Astrocyte (in vitro differentiated cells and primary cell): ENCODE data around the gene TH. TPM values are rescaled to one million over a fixed set of nuclear protein-coding genes. Genes with fewer than 3 reads are reported as not detected.

Experiments
- DNase-seq: peaks from one replicate; pipeline ENCODE4 v3.0.0-alpha.2; 2010; ENCODE audit warnings: low read depth
- FAIRE-seq: peaks from 2 replicates; lab custom pipeline; 2011; peaks lifted over from hg19 to GRCh38; lab: Jason Lieb, UNC
- H2AFZ ChIP-seq: 2 replicates; pipeline ENCODE4 v1.6.0; 2012; ENCODE audit warnings: low read depth, low read length, inconsistent platforms
- H3K27ac ChIP-seq: 2 replicates; pipeline ENCODE4 v1.5.1; 2011; ENCODE audit warnings: low read depth, low read length, inconsistent platforms
- H3K27me3 ChIP-seq: 2 replicates; pipeline ENCODE4 v1.6.0; 2011; ENCODE audit warnings: low read length, inconsistent platforms; ENCODE audit not compliant: insufficient read depth
- H3K36me3 ChIP-seq: 2 replicates; pipeline ENCODE4 v1.5.1; 2011; ENCODE audit warnings: low read length, inconsistent platforms; ENCODE audit not compliant: insufficient read depth
- H3K4me1 ChIP-seq: 2 replicates; pipeline ENCODE4 v1.5.1; 2011; ENCODE audit warnings: low read length, inconsistent platforms; ENCODE audit not compliant: insufficient read depth
- H3K4me2 ChIP-seq: 2 replicates; pipeline ENCODE4 v1.6.0; 2012; ENCODE audit warnings: low read length, inconsistent platforms
- H3K4me3 ChIP-seq: 2 replicates; pipeline ENCODE4 v1.5.1; 2011; ENCODE audit warnings: low read depth, mild to moderate bottlenecking, low read length, inconsistent platforms; ENCODE audit not compliant: insufficient read depth
- H3K79me2 ChIP-seq: 2 replicates; pipeline ENCODE4 v1.6.0; 2012; ENCODE audit warnings: mild to moderate bottlenecking, low read length, inconsistent platforms; ENCODE audit not compliant: insufficient read depth
- H3K9ac ChIP-seq: 2 replicates; pipeline ENCODE4 v1.6.0; 2012; ENCODE audit warnings: mild to moderate bottlenecking, low read length, inconsistent platforms
- H3K9me3 ChIP-seq: 2 replicates; pipeline ENCODE4 v1.5.1; 2012; ENCODE audit warnings: low read depth, mild to moderate bottlenecking, low read length, inconsistent platforms; ENCODE audit not compliant: insufficient read depth
- H4K20me1 ChIP-seq: 2 replicates; pipeline ENCODE4 v1.6.0; 2012; ENCODE audit warnings: low read length, inconsistent platforms; ENCODE audit not compliant: insufficient read depth
- H3K27ac Mint-ChIP-seq: one replicate; pipeline ENCODE4 v1.8.0; 2021; ENCODE audit warnings: mild to moderate bottlenecking, mixed read lengths; ENCODE audit not compliant: unreplicated experiment
- H3K27me3 Mint-ChIP-seq: one replicate; pipeline ENCODE4 v1.8.0; 2021; ENCODE audit warnings: low read depth, mixed read lengths; ENCODE audit not compliant: unreplicated experiment
- H3K36me3 Mint-ChIP-seq: one replicate; pipeline ENCODE4 v1.8.0; 2021; ENCODE audit warnings: low read depth, mixed read lengths; ENCODE audit not compliant: unreplicated experiment
- H3K4me1 Mint-ChIP-seq: one replicate; pipeline ENCODE4 v1.8.0; 2021; ENCODE audit warnings: low read depth, mixed read lengths; ENCODE audit not compliant: unreplicated experiment
- H3K4me3 Mint-ChIP-seq: one replicate; pipeline ENCODE4 v1.8.0; 2021; ENCODE audit warnings: mild to moderate bottlenecking, moderate library complexity, mixed read lengths; ENCODE audit not compliant: unreplicated experiment
- H3K9me3 Mint-ChIP-seq: one replicate; pipeline ENCODE4 v1.8.0; 2021; ENCODE audit warnings: mild to moderate bottlenecking, mixed read lengths; ENCODE audit not compliant: unreplicated experiment
- EZH2 ChIP-seq: IDR thresholded peaks from 2 replicates; pipeline ENCODE4 v1.6.1; 2012; ENCODE audit warnings: mild to moderate bottlenecking, low read length, inconsistent platforms; ENCODE audit not compliant: insufficient read depth
- total RNA-seq: library from RNA; stranded (reverse); gene quantifications from 2 replicates; pipeline ENCODE4 v1.2.1, GENCODE V29; 2021
- TF ChIP-seq, protein P1 (sequence below): IDR thresholded peaks from 2 replicates; pipeline ENCODE4 v1.5.1; 2011; ENCODE audit warnings: low read depth, mild to moderate bottlenecking, inconsistent platforms, low read length, moderate library complexity; ENCODE audit not compliant: insufficient read depth

The TH gene
- total RNA-seq, 1 donor from 2014 or later: not detected

DNA sequence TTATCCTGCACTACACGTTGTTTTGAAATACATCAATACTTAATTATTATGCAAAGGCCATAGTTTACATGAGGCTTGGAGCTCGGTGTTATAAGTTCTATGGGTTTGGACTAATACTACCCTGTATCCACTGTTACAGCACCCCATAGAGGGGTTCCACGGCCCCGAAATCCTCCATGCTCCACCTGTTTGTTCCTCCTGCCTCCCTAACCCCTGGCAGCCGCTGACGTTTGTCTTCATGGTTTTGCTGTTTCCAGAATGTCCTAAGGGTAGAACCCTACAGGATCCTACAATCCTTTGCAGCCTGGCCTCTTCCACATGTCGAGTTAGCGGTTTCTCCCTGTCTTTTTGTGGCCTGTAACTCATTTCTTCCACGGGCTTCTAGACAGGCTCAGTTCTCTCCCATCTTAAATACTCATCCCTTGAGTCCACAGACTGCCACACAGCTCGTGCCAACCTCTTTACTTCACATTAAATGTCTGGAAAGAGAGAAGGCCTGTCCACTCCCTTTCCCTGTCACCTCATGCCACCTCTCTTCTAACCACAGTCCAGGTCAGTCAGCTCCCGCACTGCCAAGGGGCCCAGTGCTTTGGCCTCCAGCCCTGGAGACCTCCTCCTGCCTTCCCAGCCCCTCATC is 42.4 kb upstream of the TH start:
- peaks cover 2% of the 10 kb centered on the region for H3K9me3 Mint-ChIP-seq
- Histone ChIP-seq H3K9me3 (no peaks in the 10 kb centered on the region), H4K20me1 (no peaks in the 10 kb centered on the region), H3K27ac (no peak overlapping the region), H3K4me1 (no peaks in the 10 kb centered on the region), H3K79me2 (no peaks in the 10 kb centered on the region), H3K4me2 (no peak overlapping the region), H3K9ac (no peak overlapping the region), H2AFZ (no peak overlapping the region), H3K27me3 (peaks cover 13% of the 10 kb centered on the region), H3K4me3 (no peak overlapping the region), H3K36me3 (no peaks in the 10 kb centered on the region)
- DNase-seq: no peak
- no peak for FAIRE-seq
- H3K27me3 Mint-ChIP-seq: peaks cover 44% of the 10 kb centered on the region
- no peak overlapping the region for H3K27ac Mint-ChIP-seq
- peaks cover 3% of the 10 kb centered on the region for H3K36me3 Mint-ChIP-seq
- no peak for TF ChIP-seq EZH2
- TF ChIP-seq, protein P1, sequence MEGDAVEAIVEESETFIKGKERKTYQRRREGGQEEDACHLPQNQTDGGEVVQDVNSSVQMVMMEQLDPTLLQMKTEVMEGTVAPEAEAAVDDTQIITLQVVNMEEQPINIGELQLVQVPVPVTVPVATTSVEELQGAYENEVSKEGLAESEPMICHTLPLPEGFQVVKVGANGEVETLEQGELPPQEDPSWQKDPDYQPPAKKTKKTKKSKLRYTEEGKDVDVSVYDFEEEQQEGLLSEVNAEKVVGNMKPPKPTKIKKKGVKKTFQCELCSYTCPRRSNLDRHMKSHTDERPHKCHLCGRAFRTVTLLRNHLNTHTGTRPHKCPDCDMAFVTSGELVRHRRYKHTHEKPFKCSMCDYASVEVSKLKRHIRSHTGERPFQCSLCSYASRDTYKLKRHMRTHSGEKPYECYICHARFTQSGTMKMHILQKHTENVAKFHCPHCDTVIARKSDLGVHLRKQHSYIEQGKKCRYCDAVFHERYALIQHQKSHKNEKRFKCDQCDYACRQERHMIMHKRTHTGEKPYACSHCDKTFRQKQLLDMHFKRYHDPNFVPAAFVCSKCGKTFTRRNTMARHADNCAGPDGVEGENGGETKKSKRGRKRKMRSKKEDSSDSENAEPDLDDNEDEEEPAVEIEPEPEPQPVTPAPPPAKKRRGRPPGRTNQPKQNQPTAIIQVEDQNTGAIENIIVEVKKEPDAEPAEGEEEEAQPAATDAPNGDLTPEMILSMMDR: no peak
- no peak overlapping the region for H3K4me3 Mint-ChIP-seq
- H3K4me1 Mint-ChIP-seq: peaks cover 2% of the 10 kb centered on the region

- no peak for DNase-seq
- no peaks in the 10 kb centered on the region for H3K36me3 ChIP-seq
- H3K4me2 ChIP-seq: no peak overlapping the region
- no peak overlapping the region for H3K9ac ChIP-seq
- Mint-ChIP-seq H3K36me3 (no peaks in the 10 kb centered on the region), H3K4me1 (peaks cover 2% of the 10 kb centered on the region), H3K27ac (no peak overlapping the region), H3K4me3 (no peak overlapping the region), H3K9me3 (no peaks in the 10 kb centered on the region), H3K27me3 (peaks cover 39% of the 10 kb centered on the region)
- H2AFZ ChIP-seq: no peak overlapping the region
- FAIRE-seq: no peak
- TF ChIP-seq, protein P1: no peak
- TF ChIP-seq EZH2: no peak
- H3K27ac ChIP-seq: no peak overlapping the region
- no peaks in the 10 kb centered on the region for H3K79me2 ChIP-seq
- no peaks in the 10 kb centered on the region for H3K4me1 ChIP-seq
- no peaks in the 10 kb centered on the region for H4K20me1 ChIP-seq
- peaks cover 13% of the 10 kb centered on the region for H3K27me3 ChIP-seq
- H3K9me3 ChIP-seq: no peaks in the 10 kb centered on the region
- H3K4me3 ChIP-seq: no peak overlapping the region
Measured at GRCh38 chr11:2213384-2213842, 41.8 kb upstream of the TH start.
